K562 (cell line): Measurements from ENCODE around the gene PRKAG2. TPM values are rescaled to one million over a fixed set of nuclear protein-coding genes. Genes with fewer than 3 reads are reported as not detected.

Experiments
- ATAC-seq: fragments of 200-7000 bp; cut with Tn5 transposase; 3 replicates; pipeline ENCODE4 v1.9.1; 2020; ENCODE audit warnings: moderate library complexity
- BruUV-seq: library from RNA; stranded (reverse); fragments of 400-500 nt; replicated peaks from 2 replicates; lab custom pipeline; 2021; lab: Mats Ljungman, UMichigan
- CTCF ChIA-PET: fragments of 300-600 bp; formaldehyde crosslinking; extraction: SDS; loops from one replicate; lab custom pipeline; 2021; ENCODE audit warnings: low intra/inter-chr PET ratio; lab: Yijun Ruan, JAX
- POLR2A ChIA-PET: fragments of 300-600, 350-650 bp; sonication (Branson Sonifier 250); formaldehyde crosslinking; extraction: SDS; loops from one replicate; lab custom pipeline; 2021; ENCODE audit warnings: antibody characterized with exemption, inconsistent platforms; lab: Yijun Ruan, JAX
- DNase-seq, 4 experiments: peaks; one replicate each; pipeline versions ENCODE4 v3.0.0 to v3.0.0-alpha.2; 2011 to 2018; ENCODE audit warnings: low spot score in 3 of 4, mixed read lengths in 3 of 4; ENCODE audit errors: extremely low read depth in 1 of 4
- FAIRE-seq: peaks from 2 replicates; lab custom pipeline; 2011; peaks lifted over from hg19 to GRCh38; lab: Jason Lieb, UNC
- H2AFZ ChIP-seq: 2 replicates; pipeline ENCODE4 v1.6.0; 2011; ENCODE audit warnings: low read depth, low read length, control low read depth, inconsistent platforms
- H3K27ac ChIP-seq: fragments of 200-600 bp; 3 replicates; pipeline ENCODE4 v1.8.0; 2011; ENCODE audit warnings: low read depth, mild to moderate bottlenecking, control low read depth, inconsistent platforms, low read length, moderate library complexity, mixed read lengths; ENCODE audit errors: extremely low read depth
- H3K27me3 ChIP-seq, 2 experiments: fragments of 300-600 bp in 1 of 2; 2 replicates in 1 of 2; 3 replicates in 1 of 2; pipeline versions ENCODE4 v1.6.0 to v1.8.0; 2011; ENCODE audit warnings: inconsistent platforms in 2 of 2, low read length in 2 of 2, mild to moderate bottlenecking in 1 of 2, mixed read lengths in 1 of 2, moderate library complexity in 1 of 2; ENCODE audit not compliant: control insufficient read depth in 2 of 2, insufficient read depth in 2 of 2
- H3K36me3 ChIP-seq: fragments of 300-600 bp; 3 replicates; pipeline ENCODE4 v1.8.0; 2011; ENCODE audit warnings: mild to moderate bottlenecking, low read length, inconsistent platforms; ENCODE audit not compliant: control insufficient read depth, insufficient read depth
- H3K4me1 ChIP-seq, 2 experiments: fragments of 200-600 bp in 1 of 2; replicated peaks in 1 of 2; 2 replicates in 1 of 2; 3 replicates in 1 of 2; pipeline versions ENCODE4 v1.5.1 to v1.8.0; 2011; ENCODE audit warnings: inconsistent platforms in 2 of 2, low read length in 2 of 2, mild to moderate bottlenecking in 1 of 2, mixed read lengths in 1 of 2, moderate library complexity in 1 of 2; ENCODE audit not compliant: control insufficient read depth in 2 of 2, insufficient read depth in 2 of 2
- H3K4me2 ChIP-seq: 2 replicates; pipeline ENCODE4 v1.6.1; 2011; ENCODE audit warnings: low read length, control low read depth, inconsistent platforms, mixed read lengths; ENCODE audit not compliant: insufficient read depth
- H3K4me3 ChIP-seq: fragments of 200-600 bp; sonication (generic), shearing (Covaris generic); 2 replicates; pipeline ENCODE4 v1.5.1; 2016; ENCODE audit warnings: control low read depth, inconsistent platforms
- H3K79me2 ChIP-seq: fragments of 200-600 bp; 3 replicates; pipeline ENCODE4 v1.8.0; 2011; ENCODE audit warnings: low read length, inconsistent platforms; ENCODE audit not compliant: control insufficient read depth, insufficient read depth
- H3K9ac ChIP-seq, 2 experiments: 2 replicates each; pipeline versions ENCODE4 v1.6.0 to v1.6.1; 2011; ENCODE audit warnings: low read depth in 2 of 2, low read length in 2 of 2, control low read depth in 1 of 2, inconsistent platforms in 1 of 2, mild to moderate bottlenecking in 1 of 2, mixed read lengths in 1 of 2; ENCODE audit not compliant: insufficient read depth in 1 of 2
- H3K9me1 ChIP-seq: one replicate; pipeline ENCODE4 v1.6.0; 2011; ENCODE audit warnings: inconsistent platforms, mild to moderate bottlenecking, low read length, moderate library complexity; ENCODE audit not compliant: control insufficient read depth, insufficient read depth
- H3K9me3 ChIP-seq: replicated peaks from 2 replicates; pipeline ENCODE4 v1.5.1; 2011; ENCODE audit warnings: low read depth, low read length, inconsistent platforms; ENCODE audit not compliant: control insufficient read depth, insufficient read depth
- H4K20me1 ChIP-seq: replicated peaks from 2 replicates; pipeline ENCODE4 v1.6.1; 2011; ENCODE audit warnings: low read length, inconsistent platforms, mixed read lengths; ENCODE audit not compliant: control insufficient read depth, insufficient read depth
- CBFA2T2 ChIP-seq: fragments of 450-650 bp; conservative IDR thresholded peaks from 2 replicates; pipeline ENCODE4 v1.6.1; 2017; ENCODE audit warnings: mild to moderate bottlenecking
- HDAC2 ChIP-seq: fragments of 450-650 bp; IDR thresholded peaks from 2 replicates; pipeline ENCODE4 v1.6.1; 2016; ENCODE audit warnings: mild to moderate bottlenecking
- MBD1 ChIP-seq: fragments of 250-450 bp; sonication (Bioruptor Pico); IDR thresholded peaks from 2 replicates; pipeline ENCODE4 v1.8.0; 2022; ENCODE audit warnings: inconsistent platforms
- PCBP1 ChIP-seq: fragments of 200-400 bp; formaldehyde crosslinking; IDR thresholded peaks from 2 replicates; pipeline ENCODE4 v1.6.1; 2018; ENCODE audit warnings: mild to moderate bottlenecking, low read depth, low read length; ENCODE audit not compliant: poor library complexity, severe bottlenecking
- ZBED1 ChIP-seq: IDR thresholded peaks from 2 replicates; pipeline ENCODE4 v1.6.1; 2014
- ZC3H11A ChIP-seq: IDR thresholded peaks from 2 replicates; pipeline ENCODE4 v1.6.1; 2012; ENCODE audit warnings: low read depth, low read length, improper control_type of control experiment
- ZC3H4 ChIP-seq: sonication (generic); formaldehyde crosslinking; IDR thresholded peaks from 2 replicates; pipeline ENCODE4 v1.9.0; 2021; ENCODE audit warnings: missing genetic modification reagents, borderline replicate concordance
- whole genome bisulfite sequencing: fragments of 100-300 bp; shearing (Covaris generic); methylation state at CpG from one replicate; pipeline ENCODE4 v1.1.6; 2016; ENCODE audit warnings: low coverage, mixed read lengths; ENCODE audit not compliant: insufficient coverage; ENCODE audit errors: missing lambda C conversion rate; 5-methylcytosine and 5-hydroxymethylcytosine counted together
- in situ Hi-C: fragments of 300-500 bp; cut with MboI; formaldehyde crosslinking; loops from 4 replicates; pipeline ENCODE4 v1.15.0; 2018; ENCODE audit warnings: inconsistent platforms, mixed read lengths
- intact Hi-C: fragments of 100-400 bp; cut with micrococcal nuclease; formaldehyde crosslinking; loops from 2 replicates; pipeline ENCODE4 v1.14.2; 2022
- polyA plus RNA-seq, 8 experiments: library from polyadenylated mRNA; depleted of rRNA in 4 of 8; stranded (reverse) in 5 of 8; unstranded in 3 of 8; fragments of >200 nt; fragmentation: Nextera tagmentation in 2 of 8; fragmentation: Illumina TruSeq in 1 of 8; extraction: Ambion mirVana in 2 of 8; extraction: Trizol in 1 of 8; gene quantifications; 2 replicates each; pipeline versions ENCODE4 v1.2.1 to v1.2.3, GENCODE V29; 2011 to 2014; ENCODE audit warnings: inconsistent platforms in 1 of 8, missing spikeins in 1 of 8
- total RNA-seq, 7 experiments: library from RNA; depleted of rRNA in 6 of 7; stranded (reverse); fragments of >200 nt in 6 of 7; fragmentation: Illumina TruSeq in 2 of 7; extraction: Trizol in 2 of 7; gene quantifications; 2 replicates each; pipeline versions ENCODE4 v1.2.1 to v1.2.3, GENCODE V29; 2011 to 2021; ENCODE audit warnings: low replicate concordance in 1 of 7

PRKAG2 gene
- total and polyA plus RNA-seq, 9 of the 15 experiments (the other 6 are each of a cell fraction or from before 2014, with no cell fraction given): 0.99 to 5.6 (median 3.3) TPM

GRCh38 chr7:151899513-151900360 is 22.8 kb upstream of the PRKAG2 start:
- no peak for FAIRE-seq
- BruUV-seq: no TSS peak
- in situ Hi-C loops (no loop called here), intact Hi-C loops (no loop called here)
- TF ChIP-seq CBFA2T2 (no peak), ZC3H11A (no peak), ZC3H4 (no peak), ZBED1 (no peak), MBD1 (no peak), PCBP1 (no peak), HDAC2 (no peak)
- Histone ChIP-seq H3K27me3 (peaks cover 66 to 93% of the 10 kb centered on the region in 2 experiments), H4K20me1 (no peaks in the 10 kb centered on the region), H3K9ac (no peak overlapping the region), H3K36me3 (no peaks in the 10 kb centered on the region), H3K27ac (no peak overlapping the region), H3K79me2 (no peaks in the 10 kb centered on the region), H3K9me3 (no peaks in the 10 kb centered on the region), H3K4me2 (no peak overlapping the region), H3K9me1 (no peaks in the 10 kb centered on the region), H2AFZ (no peak overlapping the region), H3K4me3 (no peak overlapping the region), H3K4me1 (no peaks in the 10 kb centered on the region)
- no peak for ATAC-seq
- CTCF ChIA-PET: no interaction called here
- DNase-seq: no peak
- POLR2A ChIA-PET: no interaction called here
- WGBS: under 1% methylated on average over 18 of the region's 18 CpGs
